ENCODE data around the gene CACNG3. TPM values are rescaled to one million over a fixed set of nuclear protein-coding genes. Genes with fewer than 3 reads are reported as not detected.

Gene CACNG3
- total RNA-seq, 4 donors from 2014 or later: not detected

- no peaks in the 10 kb centered on the region for H3K4me1 ChIP-seq
- intact Hi-C loops (cut with DNase I; ENCODE audit: low total_unique reads): no loop called here
- no peak overlapping the region for H3K4me3 ChIP-seq
- TF ChIP-seq POLR2AphosphoS5 (IDR thresholded peaks at IDR 0.05) (no peak), CTCF (IDR thresholded peaks at IDR 0.05) (no peak), POLR2A (IDR thresholded peaks at IDR 0.05) (no peak), EP300 (IDR thresholded peaks at IDR 0.05; ENCODE audit: low read depth) (no peak)
- 56 to 80% methylated on average over 2 to 4 of the region's 4 CpGs for WGBS, 2 donors (ENCODE audit: low coverage in 1 of 2)
- H3K9me3 ChIP-seq: no peaks in the 10 kb centered on the region
- peaks cover 3% of the 10 kb centered on the region for H3K27me3 ChIP-seq
- no peak for DNase-seq
- in situ Hi-C loops (cut with MboI; ENCODE audit: low pct_ligation_motif_present in 1 of 4, low pct_unique_long_range_greater_than_20kb in 1 of 4, low sequenced_read_pairs in 3 of 4): no loop called here
- H3K27ac ChIP-seq: no peak overlapping the region
- H3K36me3 ChIP-seq: no peaks in the 10 kb centered on the region
Observed at GRCh38 chr16:24246911-24247607, 9.1 kb upstream of the CACNG3 start.

GRCh38 chr16:24253192-24253591 is 2.9 kb upstream of the CACNG3 start:
- in situ Hi-C loops (cut with MboI; ENCODE audit: low pct_ligation_motif_present in 1 of 4, low pct_unique_long_range_greater_than_20kb in 1 of 4, low sequenced_read_pairs in 3 of 4) (loop anchor here in 2 of 4 donors (25.0 kb wide), 2 partner anchors 191 to 516 kb away; no protein-coding TSS in a partner anchor), intact Hi-C loops (cut with DNase I; ENCODE audit: low total_unique reads) (no loop called here)
- Histone ChIP-seq H3K9me3 (no peaks in the 10 kb centered on the region), H3K27ac (no peak overlapping the region), H3K4me3 (no peak overlapping the region), H3K27me3 (peaks cover 53% of the 10 kb centered on the region), H3K4me1 (no peaks in the 10 kb centered on the region), H3K36me3 (no peaks in the 10 kb centered on the region)
- peak; percentile 10 for DNase-seq
- TF ChIP-seq POLR2A (IDR thresholded peaks at IDR 0.05) (no peak), CTCF (IDR thresholded peaks at IDR 0.05) (peak; percentile 35 to 67 (median 49))
- WGBS, 2 donors (ENCODE audit: low coverage in 1 of 2): 6% methylated on average over 7 of the region's 7 CpGs; no CpG with 5 or more reads in 1 of the 2 donors

GRCh38 chr16:24257958-24258357 is 1.8 kb downstream of the CACNG3 start:
- H3K27me3 ChIP-seq: peaks cover 65% of the 10 kb centered on the region
- WGBS, 2 donors (ENCODE audit: low coverage in 1 of 2): 52 to 90% methylated on average over 3 to 5 of the region's 5 CpGs
- intact Hi-C loops (cut with DNase I; ENCODE audit: low total_unique reads): no loop called here

GRCh38 chr16:24258791-24259190 is 2.7 kb downstream of the CACNG3 start:
- intact Hi-C loops (cut with DNase I; ENCODE audit: low total_unique reads): no loop called here

More at GRCh38 chr16:24257958-24258357, 1.8 kb downstream of the CACNG3 start:
- TF ChIP-seq EP300 (IDR thresholded peaks at IDR 0.05; ENCODE audit: low read depth): no peak
- TF ChIP-seq POLR2AphosphoS5 (IDR thresholded peaks at IDR 0.05): no peak
- TF ChIP-seq POLR2A (IDR thresholded peaks at IDR 0.05): no peak
- no peak for TF ChIP-seq CTCF (IDR thresholded peaks at IDR 0.05)
- Histone ChIP-seq H3K4me3 (no peak overlapping the region), H3K27ac (no peak overlapping the region), H3K9me3 (no peaks in the 10 kb centered on the region), H3K36me3 (no peaks in the 10 kb centered on the region), H3K4me1 (no peaks in the 10 kb centered on the region)
- DNase-seq: no peak
- in situ Hi-C loops (cut with MboI; ENCODE audit: low pct_ligation_motif_present in 1 of 4, low pct_unique_long_range_greater_than_20kb in 1 of 4, low sequenced_read_pairs in 3 of 4): loop anchor here in 2 of 4 donors (25.0 kb wide), 2 partner anchors 196 to 521 kb away; no protein-coding TSS in a partner anchor

More at GRCh38 chr16:24258791-24259190, 2.7 kb downstream of the CACNG3 start:
- no peak for DNase-seq
- 77 to 80% methylated on average over 1 of the region's 1 CpG for WGBS, 2 donors (ENCODE audit: low coverage in 1 of 2)
- no peak overlapping the region for H3K4me3 ChIP-seq
- no peaks in the 10 kb centered on the region for H3K9me3 ChIP-seq
- no peaks in the 10 kb centered on the region for H3K36me3 ChIP-seq
- in situ Hi-C loops (cut with MboI; ENCODE audit: low pct_ligation_motif_present in 1 of 4, low pct_unique_long_range_greater_than_20kb in 1 of 4, low sequenced_read_pairs in 3 of 4): loop anchor here in 2 of 4 donors (25.0 kb wide), 2 partner anchors 196 to 521 kb away; no protein-coding TSS in a partner anchor
- no peak overlapping the region for H3K27ac ChIP-seq
- H3K27me3 ChIP-seq: peaks cover 58% of the 10 kb centered on the region
- TF ChIP-seq POLR2A (IDR thresholded peaks at IDR 0.05) (no peak), POLR2AphosphoS5 (IDR thresholded peaks at IDR 0.05) (no peak), EP300 (IDR thresholded peaks at IDR 0.05; ENCODE audit: low read depth) (no peak), CTCF (IDR thresholded peaks at IDR 0.05) (no peak)
- H3K4me1 ChIP-seq: no peaks in the 10 kb centered on the region

Measured in transverse colon (tissue), 4 donors.